Nephron (organoid): ENCODE data around the gene CLEC16A.
A peak's percentile ranks its signal among the peaks of the same experiment; 100 is the strongest.

Experiments used
- H3K27ac Mint-ChIP-seq, 3 experiments: 2 replicates each; pipeline ENCODE4 v1.8.0; 2020; ENCODE audit warnings: mixed read lengths in 3 of 3, mild to moderate bottlenecking in 2 of 3, moderate library complexity in 1 of 3
- H3K27me3 Mint-ChIP-seq: 2 replicates; pipeline ENCODE4 v1.8.0; 2021; ENCODE audit warnings: low read depth, mild to moderate bottlenecking, moderate library complexity, mixed read lengths
- H3K36me3 Mint-ChIP-seq: 2 replicates; pipeline ENCODE4 v1.8.0; 2020; ENCODE audit warnings: low read depth, mixed read lengths
- H3K4me1 Mint-ChIP-seq: 2 replicates; pipeline ENCODE4 v1.8.0; 2020; ENCODE audit warnings: mixed read lengths
- H3K4me3 Mint-ChIP-seq, 3 experiments: 2 replicates each; pipeline ENCODE4 v1.8.0; 2020; ENCODE audit warnings: mild to moderate bottlenecking in 3 of 3, mixed read lengths in 3 of 3, moderate library complexity in 2 of 3
- H3K9me3 Mint-ChIP-seq: 2 replicates; pipeline ENCODE4 v1.8.0; 2020; ENCODE audit warnings: mixed read lengths
- TF ChIP-seq, protein P1 (sequence below), 3 experiments: fragments of 200-600 bp; sonication (generic); IDR thresholded peaks; one replicate each; pipeline ENCODE4 v1.5.0; 2021; ENCODE audit warnings: antibody characterized with exemption in 3 of 3; ENCODE audit not compliant: unreplicated experiment in 3 of 3

CLEC16A gene

GRCh38 chr16:11078812-11079459 is 134.6 kb downstream of the CLEC16A start:
- Mint-ChIP-seq H3K4me3 (peak overlapping the region in 1 of 3 experiments; percentile 0), H3K9me3 (no peaks in the 10 kb centered on the region), H3K36me3 (no peaks in the 10 kb centered on the region), H3K27ac (peak overlapping the region; percentile 97 to 99 (median 99)), H3K4me1 (peaks cover 83% of the 10 kb centered on the region), H3K27me3 (peaks cover 7% of the 10 kb centered on the region)
- TF ChIP-seq, protein P1, sequence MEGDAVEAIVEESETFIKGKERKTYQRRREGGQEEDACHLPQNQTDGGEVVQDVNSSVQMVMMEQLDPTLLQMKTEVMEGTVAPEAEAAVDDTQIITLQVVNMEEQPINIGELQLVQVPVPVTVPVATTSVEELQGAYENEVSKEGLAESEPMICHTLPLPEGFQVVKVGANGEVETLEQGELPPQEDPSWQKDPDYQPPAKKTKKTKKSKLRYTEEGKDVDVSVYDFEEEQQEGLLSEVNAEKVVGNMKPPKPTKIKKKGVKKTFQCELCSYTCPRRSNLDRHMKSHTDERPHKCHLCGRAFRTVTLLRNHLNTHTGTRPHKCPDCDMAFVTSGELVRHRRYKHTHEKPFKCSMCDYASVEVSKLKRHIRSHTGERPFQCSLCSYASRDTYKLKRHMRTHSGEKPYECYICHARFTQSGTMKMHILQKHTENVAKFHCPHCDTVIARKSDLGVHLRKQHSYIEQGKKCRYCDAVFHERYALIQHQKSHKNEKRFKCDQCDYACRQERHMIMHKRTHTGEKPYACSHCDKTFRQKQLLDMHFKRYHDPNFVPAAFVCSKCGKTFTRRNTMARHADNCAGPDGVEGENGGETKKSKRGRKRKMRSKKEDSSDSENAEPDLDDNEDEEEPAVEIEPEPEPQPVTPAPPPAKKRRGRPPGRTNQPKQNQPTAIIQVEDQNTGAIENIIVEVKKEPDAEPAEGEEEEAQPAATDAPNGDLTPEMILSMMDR (IDR thresholded peaks at IDR 0.05; ENCODE audit: unreplicated experiment in 3 of 3), result no peak

- peaks cover 83% of the 10 kb centered on the region for H3K4me1 Mint-ChIP-seq
- TF ChIP-seq, protein P1 (IDR thresholded peaks at IDR 0.05; ENCODE audit: unreplicated experiment in 3 of 3), result no peak
- peaks cover 7% of the 10 kb centered on the region for H3K27me3 Mint-ChIP-seq
- no peaks in the 10 kb centered on the region for H3K9me3 Mint-ChIP-seq
- peak overlapping the region; percentile 3 to 58 (median 49) for H3K4me3 Mint-ChIP-seq
- H3K27ac Mint-ChIP-seq, result peak overlapping the region; percentile 97 to 99 (median 99)
- H3K36me3 Mint-ChIP-seq, result no peaks in the 10 kb centered on the region
Observed at GRCh38 chr16:11079652-11080187, 135.4 kb downstream of the CLEC16A start.

GRCh38 chr16:11080327-11080967 is 136.1 kb downstream of the CLEC16A start:
- TF ChIP-seq, protein P1 (IDR thresholded peaks at IDR 0.05; ENCODE audit: unreplicated experiment in 3 of 3), result no peak
- no peaks in the 10 kb centered on the region for H3K36me3 Mint-ChIP-seq
- H3K27ac Mint-ChIP-seq, result peak overlapping the region; percentile 97 to 99 (median 99)
- no peak overlapping the region for H3K4me3 Mint-ChIP-seq
- peaks cover 90% of the 10 kb centered on the region for H3K4me1 Mint-ChIP-seq
- peaks cover 7% of the 10 kb centered on the region for H3K27me3 Mint-ChIP-seq
- no peaks in the 10 kb centered on the region for H3K9me3 Mint-ChIP-seq

- H3K36me3 Mint-ChIP-seq, result no peaks in the 10 kb centered on the region
- peak overlapping the region in 1 of 3 experiments; percentile 29 for H3K4me3 Mint-ChIP-seq
- peaks cover 92% of the 10 kb centered on the region for H3K4me1 Mint-ChIP-seq
- peaks cover under 1% of the 10 kb centered on the region for H3K27me3 Mint-ChIP-seq
- peak overlapping the region; percentile 97 to 99 (median 99) for H3K27ac Mint-ChIP-seq
- TF ChIP-seq, protein P1 (IDR thresholded peaks at IDR 0.05; ENCODE audit: unreplicated experiment in 3 of 3), result no peak
- no peaks in the 10 kb centered on the region for H3K9me3 Mint-ChIP-seq
Observed at GRCh38 chr16:11080999-11081630, 136.8 kb downstream of the CLEC16A start.

- Mint-ChIP-seq H3K4me3 (no peak overlapping the region), H3K36me3 (no peaks in the 10 kb centered on the region), H3K4me1 (peaks cover 92% of the 10 kb centered on the region), H3K27me3 (no peaks in the 10 kb centered on the region), H3K9me3 (no peaks in the 10 kb centered on the region), H3K27ac (peak overlapping the region; percentile 97 to 99 (median 99))
- TF ChIP-seq, protein P1 (IDR thresholded peaks at IDR 0.05; ENCODE audit: unreplicated experiment in 3 of 3), result no peak
Observed at GRCh38 chr16:11082108-11082859, 137.9 kb downstream of the CLEC16A start.
